ENCODE data around the gene SPTA1.

The SPTA1 gene

DNA sequence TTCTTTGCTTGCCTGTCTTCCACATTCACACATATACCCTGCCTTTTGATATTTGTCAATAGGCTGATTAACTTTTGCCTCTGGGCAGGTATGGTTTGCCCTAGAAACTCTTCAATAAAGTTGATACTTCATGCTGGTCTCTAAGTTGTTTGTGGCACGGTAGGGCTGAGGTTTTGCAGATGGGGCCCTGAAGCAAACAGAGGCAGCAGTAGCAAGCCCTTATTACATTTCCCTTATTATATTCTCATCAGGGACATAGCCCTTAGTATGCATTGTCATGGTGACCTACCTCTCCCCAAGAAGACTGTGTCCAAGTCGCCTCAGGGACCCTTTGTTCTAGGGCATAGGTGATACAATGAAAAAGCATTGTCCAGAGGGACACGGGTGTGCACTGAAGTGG, 116.0 kb downstream of the SPTA1 start, which contains the start of gene OR6P1:
OR6P1 (minus strand) TSS at position 101 of the 400 bp plus-strand sequence. CDS start 6,976 bp downstream, outside the sequence.
- no peak for DNase-seq (ENCODE audit: low read depth in 2 of 2)

DNA sequence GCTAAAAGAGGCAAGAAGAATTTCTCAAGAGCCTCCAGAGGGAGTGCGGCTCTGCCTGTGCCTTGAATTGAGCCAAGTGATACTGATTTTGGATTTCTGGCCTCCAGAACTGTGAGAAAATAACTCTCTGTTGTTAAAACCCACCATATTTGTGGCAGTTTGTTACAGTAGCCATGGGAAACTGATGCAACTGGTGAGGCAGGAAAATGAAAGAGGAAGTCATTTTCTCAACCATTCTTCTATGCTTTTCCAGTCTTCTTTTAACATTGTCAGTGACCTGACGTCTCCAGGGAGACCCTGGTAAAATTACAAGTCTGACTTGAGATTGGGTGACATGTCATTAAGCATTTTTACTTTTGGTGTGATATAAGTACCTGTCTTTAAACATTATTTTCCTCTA, 121.9 kb downstream of the SPTA1 start:
- DNase-seq (ENCODE audit: low read depth in 2 of 2): no peak

DNA sequence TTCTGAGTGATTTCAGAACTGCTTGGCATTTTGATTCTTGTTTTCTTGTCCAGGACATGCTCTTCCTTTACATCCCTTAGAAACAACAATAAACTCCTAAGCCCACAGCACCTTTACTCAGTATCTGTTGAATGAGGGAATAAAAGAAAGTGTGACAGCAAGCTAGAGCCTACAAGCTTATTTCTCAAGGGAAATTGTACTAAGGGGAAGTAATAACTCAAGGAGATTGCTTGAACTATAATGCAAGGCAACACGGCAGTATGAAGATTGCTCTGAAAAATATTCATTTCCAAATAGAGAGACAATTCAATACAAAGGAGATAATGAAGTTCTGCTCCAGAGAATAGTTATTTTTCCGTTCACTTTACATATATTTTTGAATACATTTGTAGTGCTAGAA, 122.7 kb downstream of the SPTA1 start:
- DNase-seq (ENCODE audit: low read depth in 2 of 2): no peak
